HG03060 (cell line): Measurements from ENCODE around the gene ARHGAP24.
"Not testable (repeated sequence)": the region's sequence is repeated elsewhere in the genome, so short reads cannot be mapped to it uniquely, and the experiment has no call there.

Experiments
- ATAC-seq: cut with Tn5 transposase; IDR thresholded peaks from one replicate; pipeline ENCODE4 v1.9.1; 2021; ENCODE audit warnings: low read depth, moderate number of reproducible peaks; ENCODE audit not compliant: unreplicated experiment

The ARHGAP24 gene

DNA sequence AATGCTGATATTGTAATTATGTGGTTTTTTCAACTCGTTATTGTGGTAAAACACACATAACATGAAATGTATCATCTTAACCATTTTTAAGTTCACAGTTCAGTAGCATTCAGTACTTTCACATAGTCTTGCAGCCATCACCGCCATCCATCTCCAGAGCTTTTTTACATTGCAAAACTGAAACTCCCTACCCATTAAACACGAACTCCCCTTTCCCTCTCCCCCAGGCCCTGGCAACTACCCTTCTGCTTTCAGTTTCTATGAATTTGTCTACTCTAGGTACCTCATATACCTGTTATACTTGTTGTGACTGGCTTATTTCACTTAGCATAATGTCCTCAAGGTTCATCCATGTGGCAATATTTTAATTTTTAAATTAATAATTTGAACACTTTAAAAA lies 504.3 kb downstream of the ARHGAP24 start:
- ATAC-seq: peak; percentile 79

DNA sequence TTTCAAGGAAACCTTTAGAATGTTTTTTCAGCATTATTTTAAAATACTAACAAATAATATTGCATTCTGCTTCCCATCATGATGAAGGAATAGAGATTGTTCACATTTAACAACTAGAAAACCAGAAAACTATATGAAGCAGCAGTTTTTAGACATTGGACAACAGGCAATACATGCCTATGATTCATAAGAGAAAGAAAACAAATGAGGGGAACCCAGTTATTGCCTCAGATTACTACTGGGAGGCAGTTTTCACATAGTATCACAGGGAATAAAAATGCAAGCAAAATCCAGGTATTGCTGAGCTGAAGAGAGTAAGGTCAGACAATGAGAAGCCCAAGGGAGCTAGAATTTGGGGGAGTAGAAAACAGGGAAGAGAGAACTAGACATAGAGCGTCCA lies 511.3 kb downstream of the ARHGAP24 start:
- ATAC-seq: no peak

DNA sequence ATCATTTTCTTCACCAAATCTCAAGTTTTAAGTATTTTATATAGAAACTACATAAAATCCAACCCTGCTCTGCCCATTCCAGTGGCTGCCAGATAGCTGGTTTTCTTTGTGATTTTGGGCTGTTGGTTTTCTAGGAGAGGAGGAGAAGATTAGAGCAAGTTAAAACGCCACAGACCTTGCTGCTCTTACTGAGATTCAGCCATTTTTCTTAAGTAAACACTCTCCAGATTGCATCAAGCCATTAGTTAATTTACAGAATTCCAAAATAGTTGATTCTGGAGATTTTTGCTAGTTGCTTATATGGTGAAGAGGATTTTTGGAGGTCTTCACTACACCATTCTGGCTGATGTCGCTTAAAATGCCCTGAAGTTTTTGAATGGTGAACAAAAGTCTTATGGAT lies 518.7 kb downstream of the ARHGAP24 start:
- no peak for ATAC-seq

DNA sequence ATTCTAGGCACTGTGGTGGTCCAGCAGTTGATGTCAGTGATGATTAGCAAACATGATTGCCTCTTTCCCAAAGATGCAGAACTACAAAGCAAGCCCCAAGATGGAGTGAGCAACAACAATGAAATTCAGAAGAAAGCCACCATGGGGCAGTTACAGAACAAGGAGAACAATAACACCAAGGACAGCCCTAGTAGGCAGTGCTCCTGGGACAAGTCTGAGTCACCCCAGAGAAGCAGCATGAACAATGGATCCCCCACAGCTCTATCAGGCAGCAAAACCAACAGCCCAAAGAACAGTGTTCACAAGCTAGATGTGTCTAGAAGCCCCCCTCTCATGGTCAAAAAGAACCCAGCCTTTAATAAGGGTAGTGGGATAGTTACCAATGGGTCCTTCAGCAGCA lies 519.6 kb downstream of the ARHGAP24 start:
- ATAC-seq: no peak

DNA sequence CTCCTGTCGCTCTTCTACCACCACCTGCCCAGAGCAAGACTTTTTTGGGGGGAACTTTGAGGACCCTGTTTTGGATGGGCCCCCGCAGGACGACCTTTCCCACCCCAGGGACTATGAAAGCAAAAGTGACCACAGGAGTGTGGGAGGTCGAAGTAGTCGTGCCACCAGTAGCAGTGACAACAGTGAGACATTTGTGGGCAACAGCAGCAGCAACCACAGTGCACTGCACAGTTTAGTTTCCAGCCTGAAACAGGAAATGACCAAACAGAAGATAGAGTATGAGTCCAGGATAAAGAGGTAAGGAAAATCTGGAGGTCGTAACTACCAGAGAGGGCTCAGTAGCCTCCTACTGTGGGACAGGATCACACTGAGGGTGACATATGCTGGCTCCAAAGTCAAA lies 520.4 kb downstream of the ARHGAP24 start:
- no peak for ATAC-seq

DNA sequence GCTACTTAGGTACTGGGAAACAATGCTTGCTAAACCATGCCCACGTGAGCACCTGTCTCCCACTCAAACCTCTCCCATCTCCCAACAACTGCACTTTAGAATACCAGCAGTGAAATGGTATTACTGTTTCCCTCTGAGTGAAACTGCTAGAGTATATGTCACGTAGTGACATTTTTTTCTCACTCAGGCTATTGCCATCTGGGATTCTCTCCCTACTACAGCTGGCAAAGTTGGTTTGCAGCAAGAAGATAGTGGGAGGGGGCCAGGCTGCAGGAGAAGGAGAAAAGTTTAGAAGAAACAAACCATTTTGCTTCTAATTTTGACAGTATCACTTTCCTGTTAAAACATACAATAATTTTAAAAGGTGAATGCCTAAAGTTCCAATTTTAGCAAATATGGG lies 526.6 kb downstream of the ARHGAP24 start:
- no peak for ATAC-seq

DNA sequence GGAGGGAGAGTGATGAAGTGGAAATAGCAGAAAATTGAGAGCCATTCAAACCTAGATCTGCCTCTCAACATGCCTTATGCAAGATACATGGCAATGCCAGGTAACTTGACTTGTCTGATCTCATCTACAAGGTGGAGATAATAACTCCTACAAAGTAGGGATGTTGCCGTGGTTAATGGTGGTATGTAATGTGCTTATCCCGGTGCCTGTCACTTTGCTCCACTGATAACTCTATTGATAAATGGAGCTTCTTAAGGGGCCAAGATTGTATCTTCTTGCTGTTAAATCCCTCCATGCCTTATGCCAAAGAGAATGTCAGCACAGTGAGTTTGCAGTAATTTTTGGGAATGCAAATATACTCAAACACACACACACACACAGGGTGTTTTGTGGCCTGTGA lies 529.1 kb downstream of the ARHGAP24 start:
- ATAC-seq: no peak

DNA sequence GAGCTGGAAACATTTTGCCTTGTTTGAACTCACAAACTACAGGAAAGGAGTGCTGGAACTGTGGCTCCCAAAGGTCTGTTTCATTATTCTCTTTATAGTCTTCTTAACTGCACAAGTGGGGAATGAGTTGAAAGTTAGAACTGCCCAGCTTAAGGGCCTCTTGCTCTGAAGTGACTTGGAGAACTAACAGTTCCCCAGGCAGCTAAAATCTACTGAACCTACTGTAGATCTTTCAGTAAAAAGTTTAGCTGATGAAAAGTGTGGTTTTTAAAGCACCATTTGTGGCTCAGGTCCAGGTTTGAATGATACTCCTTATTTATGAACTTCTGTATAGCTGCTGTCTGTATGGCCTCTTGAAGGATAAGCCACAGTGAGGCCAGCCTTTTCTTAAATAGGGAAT lies 531.1 kb downstream of the ARHGAP24 start:
- ATAC-seq: no peak

DNA sequence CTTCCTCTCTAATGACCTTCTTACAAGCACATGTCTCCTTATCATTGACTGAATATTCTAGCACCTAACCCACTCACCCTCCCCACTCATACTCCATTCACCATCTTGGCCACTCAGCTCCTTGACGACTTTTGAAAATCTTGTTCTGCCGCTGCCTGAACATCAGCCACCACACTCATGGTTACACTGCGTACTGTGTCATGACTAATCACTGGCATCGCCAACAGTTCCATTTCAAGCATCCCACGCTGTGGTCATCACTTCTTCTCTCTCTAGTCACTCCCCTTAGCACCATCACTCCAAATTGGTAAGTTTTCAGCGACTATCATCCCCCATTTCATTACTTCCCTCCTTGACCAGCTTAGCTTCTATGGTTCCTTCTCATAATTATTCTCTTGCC lies 532.1 kb downstream of the ARHGAP24 start:
- ATAC-seq: no peak

DNA sequence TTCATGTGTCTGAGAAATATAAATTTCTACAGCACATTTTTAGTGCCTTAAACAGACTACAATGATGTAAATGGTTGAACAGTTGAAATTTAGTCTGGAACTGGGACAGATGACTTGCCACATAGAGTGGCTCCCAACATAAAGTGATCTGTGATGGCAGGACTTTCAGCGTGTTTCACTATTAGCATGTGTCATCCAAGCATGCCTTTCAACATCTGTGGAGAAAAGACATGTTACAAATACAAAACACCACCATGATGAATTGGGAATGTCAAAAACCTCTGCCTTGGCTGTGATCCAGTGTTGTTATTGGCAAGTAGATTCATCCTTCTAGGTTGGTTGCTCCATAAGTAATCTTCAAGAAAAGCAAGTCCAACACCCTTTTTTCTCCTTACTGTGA lies 536.2 kb downstream of the ARHGAP24 start:
- ATAC-seq: no peak

DNA sequence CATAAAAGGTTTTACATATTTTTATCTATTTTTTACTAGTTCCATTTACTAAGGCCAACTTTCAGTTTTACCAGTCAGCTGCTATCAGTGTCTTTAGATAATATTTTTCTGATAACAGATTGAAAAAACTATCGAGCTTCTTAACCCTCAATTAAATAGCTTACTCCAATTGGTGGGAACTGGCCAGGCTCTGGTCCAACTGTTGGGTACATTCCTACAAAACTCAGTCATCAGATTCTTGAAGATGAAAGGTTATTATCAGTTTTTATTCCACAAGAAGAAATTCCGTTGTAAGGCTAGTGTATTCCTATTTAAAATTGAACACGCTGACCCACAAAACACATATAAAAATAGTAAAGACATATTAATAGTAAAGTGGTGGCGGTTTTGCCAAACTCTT lies 538.7 kb downstream of the ARHGAP24 start:
- no peak for ATAC-seq

DNA sequence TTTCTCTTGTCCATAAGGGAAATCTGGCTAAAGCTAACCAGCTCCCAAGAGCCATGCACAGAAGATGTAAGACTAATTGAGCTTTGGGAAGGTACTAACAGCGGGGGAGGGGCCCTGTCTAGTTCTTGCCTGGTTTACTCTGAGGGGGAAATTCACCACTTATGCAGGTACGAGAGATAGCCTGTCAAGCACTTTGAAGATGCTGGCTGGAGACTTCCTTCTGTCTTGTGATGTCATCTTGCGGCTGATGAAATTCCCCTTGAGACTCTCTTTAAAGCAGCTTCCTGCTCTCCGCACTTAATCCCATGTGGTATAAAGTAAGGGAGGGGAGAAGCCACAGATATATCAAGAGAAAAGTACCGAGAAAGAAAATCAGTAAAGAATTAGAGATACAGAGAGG lies 539.6 kb downstream of the ARHGAP24 start:
- peak; percentile 85 for ATAC-seq

DNA sequence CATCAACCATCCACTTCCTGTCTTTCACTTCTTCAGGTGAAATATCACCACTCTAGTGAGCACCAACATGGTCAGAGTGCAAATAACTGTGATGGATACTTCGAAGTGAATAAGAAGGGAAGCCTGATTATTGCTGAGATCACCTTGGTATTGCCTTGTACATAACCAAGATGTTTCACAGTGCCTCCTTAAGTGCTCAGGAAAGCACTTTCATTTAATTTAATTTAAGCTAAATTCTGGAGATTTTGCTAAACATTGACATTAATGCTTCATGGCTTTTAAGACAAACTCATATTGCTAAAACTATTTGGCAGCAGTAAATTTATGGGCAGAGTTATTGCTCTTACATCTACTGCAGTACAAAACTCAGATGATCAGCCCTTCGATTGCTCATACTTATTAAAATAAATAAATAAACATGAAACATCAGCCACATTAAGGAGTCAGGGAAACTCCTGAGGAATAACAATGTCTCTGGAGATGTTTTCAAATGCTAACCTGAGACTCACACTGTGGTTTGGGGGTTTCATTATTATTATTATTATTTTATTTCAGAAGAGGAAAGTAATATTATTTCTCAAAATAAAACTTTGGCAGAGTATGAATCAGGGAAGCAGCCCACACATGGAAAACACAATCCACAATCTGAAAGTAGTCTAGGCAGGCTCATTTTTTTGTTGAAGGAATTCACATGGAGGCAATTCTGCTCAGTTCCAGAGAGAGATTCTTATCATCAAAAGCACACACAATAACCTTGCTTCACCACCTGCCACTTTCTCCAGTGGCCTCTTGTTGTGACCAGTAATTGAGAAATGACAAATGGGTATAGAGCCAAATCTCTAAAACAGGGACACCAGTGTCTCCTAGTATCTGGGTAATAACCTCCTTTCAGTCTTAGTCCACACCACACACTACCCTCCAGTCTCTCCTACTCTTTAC lies 540.7 kb downstream of the ARHGAP24 start:
- ATAC-seq: no peak

DNA sequence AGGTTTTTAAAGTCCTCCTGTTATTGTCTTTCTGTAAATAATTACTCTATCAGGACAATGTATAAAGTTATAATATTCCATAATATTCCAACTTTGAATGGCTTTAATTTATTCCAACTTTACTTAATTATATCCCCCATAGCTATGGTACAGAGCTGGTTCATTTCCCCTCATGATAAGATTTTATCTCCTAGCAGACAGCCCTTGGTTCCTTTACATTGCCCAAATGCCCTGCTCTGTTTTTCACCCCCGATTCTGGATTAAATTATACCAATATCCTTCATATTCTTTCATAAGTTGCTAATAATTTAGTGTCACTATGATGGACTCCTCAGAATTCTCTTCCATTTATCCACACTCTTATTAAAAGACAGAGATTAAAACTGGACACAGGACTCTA lies 544.4 kb downstream of the ARHGAP24 start:
- no peak for ATAC-seq

DNA sequence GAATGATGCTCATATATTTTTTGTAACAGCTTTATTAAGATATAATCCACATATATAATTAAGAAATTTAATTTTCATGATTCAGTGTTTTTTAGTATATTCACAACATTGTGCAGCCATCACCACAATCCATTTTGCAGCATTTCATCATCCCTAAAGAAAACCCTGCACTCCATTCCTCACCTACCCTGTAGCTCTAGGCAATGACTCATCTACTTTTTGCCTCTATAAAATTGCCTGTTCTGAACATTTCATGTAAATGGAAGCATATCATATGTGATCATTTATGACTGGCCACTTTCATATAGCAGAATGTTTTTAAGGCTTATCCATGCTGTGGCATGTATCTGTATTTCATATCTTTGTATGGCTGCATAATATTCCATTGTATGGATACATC lies 545.0 kb downstream of the ARHGAP24 start:
- no peak for ATAC-seq

DNA sequence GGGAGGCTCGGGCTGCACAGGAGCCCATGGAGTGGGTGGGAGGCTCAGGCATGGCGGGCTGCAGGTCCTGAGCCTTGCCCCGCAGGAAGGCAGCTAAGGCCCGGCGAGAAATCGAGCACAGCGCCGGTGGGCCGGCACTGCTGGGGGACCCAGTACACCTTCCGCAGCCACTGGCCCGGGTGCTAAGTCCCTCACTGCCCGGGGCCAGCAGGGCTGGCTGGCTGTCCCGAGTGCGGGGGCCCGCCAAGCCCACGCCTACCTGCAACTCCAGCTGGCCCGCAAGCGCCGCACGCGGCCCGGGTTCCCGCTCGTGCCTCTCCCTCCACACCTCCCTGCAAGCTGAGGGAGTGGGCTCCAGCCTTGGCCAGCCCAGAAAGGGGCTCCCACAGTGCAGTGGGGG lies 546.7 kb downstream of the ARHGAP24 start:
- not testable (repeated sequence) for ATAC-seq

DNA sequence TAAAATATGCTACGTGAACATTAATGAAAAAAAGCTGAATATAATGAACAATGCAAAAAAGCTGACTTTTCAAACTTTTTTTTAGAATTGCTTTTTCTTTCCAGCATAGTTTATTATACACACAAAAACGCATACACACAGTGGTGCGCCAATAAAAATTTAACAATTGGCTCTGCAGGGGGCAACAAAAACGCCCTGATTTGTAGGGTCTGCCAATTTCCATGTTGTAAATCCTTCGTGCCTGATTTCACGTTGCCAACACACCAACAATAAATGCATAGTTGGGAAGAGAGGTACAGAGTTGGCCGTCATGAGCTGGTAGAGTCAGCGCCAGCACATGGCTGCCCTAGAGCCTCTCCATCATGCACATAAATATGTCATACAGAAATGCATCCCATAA lies 551.8 kb downstream of the ARHGAP24 start:
- ATAC-seq: no peak

DNA sequence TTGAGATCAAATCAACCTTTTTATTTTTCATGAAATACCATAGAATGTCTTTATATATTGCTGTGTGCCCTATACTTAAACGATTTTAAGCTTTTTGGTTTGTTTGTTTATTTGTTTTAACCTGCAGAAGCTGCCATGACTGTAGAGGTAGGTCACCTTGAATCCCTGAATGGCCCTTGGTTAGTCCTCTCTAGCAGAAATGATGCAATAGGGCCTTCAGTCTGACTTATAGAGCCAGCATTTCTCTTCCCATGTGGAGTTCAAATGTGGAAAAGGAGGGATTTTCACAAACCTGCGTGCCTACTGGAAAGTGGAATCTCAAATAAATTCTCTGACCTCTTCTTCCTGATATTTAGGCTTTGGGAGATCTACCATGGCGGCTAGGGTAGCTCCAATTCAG lies 557.0 kb downstream of the ARHGAP24 start:
- no peak for ATAC-seq

DNA sequence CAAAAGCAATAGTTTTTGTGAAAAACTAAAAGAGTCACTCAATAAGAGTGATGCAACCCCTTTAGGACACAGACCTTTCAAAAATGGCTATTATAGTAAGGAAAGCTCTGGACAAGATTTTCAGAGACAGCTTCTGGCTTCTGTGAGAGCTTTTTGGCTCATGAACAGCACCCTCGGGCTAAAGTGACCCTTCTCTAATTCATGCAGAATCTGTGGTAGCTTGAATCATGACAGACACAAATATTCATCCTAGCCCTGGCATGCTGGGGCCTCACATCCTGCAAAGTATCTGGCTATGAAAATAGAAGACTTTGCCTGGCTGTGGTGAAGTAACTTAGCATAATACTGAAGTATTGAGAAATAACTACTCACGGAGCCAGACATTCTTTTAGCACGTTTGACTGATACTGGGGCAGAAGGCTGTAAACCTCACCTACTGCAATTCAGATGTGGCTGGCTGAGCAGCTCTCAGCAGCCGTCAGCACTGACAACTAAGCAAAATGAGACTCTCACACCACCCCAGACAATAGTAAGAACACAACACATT lies 557.6 kb downstream of the ARHGAP24 start:
- ATAC-seq: no peak

DNA sequence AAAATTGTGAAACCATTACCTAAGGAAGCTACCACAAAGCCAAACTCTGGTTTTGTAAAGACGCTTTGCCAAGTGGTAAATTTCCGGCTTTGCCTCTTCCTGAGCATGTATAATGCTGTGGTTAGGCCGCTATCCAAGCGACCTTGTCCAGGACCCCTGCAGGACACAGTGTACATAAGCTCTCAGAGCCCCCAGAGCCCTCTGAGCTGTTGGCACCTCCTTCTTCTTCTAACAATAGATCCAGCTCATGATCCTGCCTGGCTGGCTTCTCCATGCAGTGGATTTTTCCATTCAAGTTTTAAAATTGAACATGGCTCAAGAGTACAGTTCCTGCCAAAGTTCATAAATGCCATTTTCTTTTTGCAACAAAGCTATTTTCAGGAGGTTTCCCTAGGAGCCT lies 558.2 kb downstream of the ARHGAP24 start:
- no peak for ATAC-seq

DNA sequence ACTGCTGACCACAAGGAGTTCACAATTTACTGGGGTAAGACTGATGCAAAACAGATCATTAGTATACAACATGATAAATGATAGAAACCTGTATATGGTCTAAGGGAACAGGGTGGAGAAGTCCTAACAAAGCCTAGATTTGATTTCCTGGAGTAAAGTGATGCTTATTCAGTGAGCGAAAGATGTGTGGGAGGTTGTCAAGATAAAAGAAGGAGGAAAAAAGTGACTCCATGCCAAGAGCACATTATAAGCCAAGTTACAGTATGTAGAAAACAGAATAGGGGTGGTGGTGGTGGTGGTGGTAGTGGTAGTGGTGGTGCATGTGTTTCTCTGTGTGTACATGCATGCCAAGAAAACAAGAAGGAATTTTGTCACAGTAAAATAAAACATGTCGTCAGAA lies 559.7 kb downstream of the ARHGAP24 start:
- no peak for ATAC-seq

DNA sequence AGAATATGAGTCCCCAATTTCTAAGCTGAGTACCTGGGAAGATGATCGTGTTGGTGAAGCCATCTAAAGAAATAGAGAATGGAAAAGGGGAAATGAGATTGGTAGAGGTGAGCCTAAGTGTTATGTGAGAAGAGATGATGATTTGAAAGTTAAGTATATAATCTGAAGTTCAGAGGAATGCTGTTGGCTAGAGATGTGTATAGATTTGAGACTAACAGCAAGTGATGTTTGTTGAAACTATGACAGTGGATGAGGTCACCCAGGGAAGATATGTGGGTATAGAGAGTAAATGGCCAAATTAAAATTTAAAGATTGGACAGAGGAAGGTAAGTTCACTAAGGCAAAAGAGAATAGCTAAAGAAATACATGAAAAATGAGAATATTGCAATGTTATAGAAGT lies 560.7 kb downstream of the ARHGAP24 start:
- ATAC-seq: no peak
